Right atrium auricular region (tissue), 2 donors: Measurements from ENCODE around the gene LMLN. TPM values are rescaled to one million over a fixed set of nuclear protein-coding genes. Genes with fewer than 3 reads are reported as not detected.
A peak's percentile ranks its signal among the peaks of the same experiment; 100 is the strongest.
"Not testable (repeated sequence)": the region's sequence is repeated elsewhere in the genome, so short reads cannot be mapped to it uniquely, and the experiment has no call there.

Experiments
- DNase-seq: peaks from one replicate; pipeline ENCODE4 v3.0.0-alpha.2; 2019; ENCODE audit warnings: low spot score
- H3K27ac ChIP-seq, 2 donors: fragments of 200-600 bp; sonication (generic); 1 replicate in 1 of 2; 2 replicates in 1 of 2; pipeline ENCODE4 v1.5.1; 2016 to 2019
- H3K27me3 ChIP-seq, 2 donors: fragments of 200-600 bp; sonication (generic); one replicate each; pipeline versions ENCODE4 v1.5.1 to v1.6.0; 2017 to 2019
- H3K36me3 ChIP-seq: fragments of 200-600 bp; sonication (generic); one replicate; pipeline ENCODE4 v1.5.1; 2016
- H3K4me1 ChIP-seq, 2 donors: fragments of 200-600 bp; sonication (generic); one replicate each; pipeline versions ENCODE4 v1.5.1 to v1.6.0; 2017 to 2019
- H3K4me3 ChIP-seq, 2 donors: fragments of 200-600 bp; sonication (generic); 1 replicate in 1 of 2; 2 replicates in 1 of 2; pipeline ENCODE4 v1.5.1; 2017 to 2019; ENCODE audit warnings: mild to moderate bottlenecking in 1 of 2, moderate library complexity in 1 of 2
- H3K9me3 ChIP-seq, 2 donors: fragments of 200-600 bp; sonication (generic); one replicate each; pipeline ENCODE4 v1.5.1; 2019
- CTCF ChIP-seq, 2 donors: fragments of 200-600 bp; sonication (generic); IDR thresholded peaks; one replicate each; pipeline ENCODE4 v1.5.1; 2019; ENCODE audit warnings: antibody characterized with exemption in 2 of 2
- total RNA-seq, 2 donors: library from RNA; depleted of rRNA; stranded (reverse); fragments of >200 nt; gene quantifications; one replicate each; pipeline ENCODE4 v1.1.0, GENCODE V29; 2016

Gene LMLN
- total RNA-seq, 2 donors from 2014 or later: 3.5 to 3.9 TPM

DNA sequence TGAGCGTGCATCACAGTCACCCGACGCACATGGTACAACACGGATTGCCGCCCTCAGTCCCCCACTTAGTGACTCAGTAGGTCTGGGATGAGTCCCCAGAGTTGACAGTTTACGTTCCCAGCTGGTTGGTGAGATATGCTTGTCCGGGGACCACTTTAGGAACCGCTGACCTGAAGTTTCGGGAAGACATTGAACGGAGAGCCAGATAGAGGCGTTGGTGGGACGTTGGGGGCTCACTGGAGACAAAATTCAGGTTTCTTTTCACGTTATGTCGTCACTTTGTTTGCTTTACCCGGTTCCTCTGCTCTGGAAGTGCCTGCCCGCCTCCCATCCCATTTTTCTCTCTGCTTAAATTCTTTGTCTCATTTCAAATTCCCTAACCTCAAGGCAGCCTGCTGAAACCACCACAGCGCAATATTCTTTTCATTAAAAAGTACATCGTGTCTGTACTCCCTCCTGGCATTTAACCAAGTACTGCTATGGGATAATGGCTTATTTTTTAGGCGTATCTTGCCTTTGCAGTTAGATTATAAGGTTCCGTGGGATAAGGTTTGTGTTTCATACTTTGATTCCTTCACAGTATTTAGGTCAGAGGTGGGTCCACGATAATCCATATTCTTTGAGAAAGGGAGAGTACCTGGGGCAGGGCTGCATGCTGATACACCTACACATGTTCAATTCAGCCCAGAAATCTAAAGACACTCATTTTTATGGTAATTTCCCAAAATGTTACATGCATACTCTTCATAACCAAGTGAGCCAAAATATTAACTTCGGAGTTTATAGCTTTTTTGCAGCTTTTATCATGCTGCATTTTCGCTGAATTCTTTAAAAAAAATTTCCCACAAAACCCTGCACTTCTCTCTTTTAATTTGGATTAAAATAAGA is 921 bp downstream of the LMLN start:
- TF ChIP-seq CTCF (IDR thresholded peaks at IDR 0.05): no peak
- Histone ChIP-seq H3K27ac (peak overlapping the region; percentile 65 to 74), H3K4me1 (peaks cover 0 to 24% of the 10 kb centered on the region in 2 donors), H3K9me3 (no peaks in the 10 kb centered on the region), H3K27me3 (no peaks in the 10 kb centered on the region), H3K36me3 (peaks cover 11% of the 10 kb centered on the region), H3K4me3 (peak overlapping the region; percentile 75 to 80)
- DNase-seq: peak; percentile 72

DNA sequence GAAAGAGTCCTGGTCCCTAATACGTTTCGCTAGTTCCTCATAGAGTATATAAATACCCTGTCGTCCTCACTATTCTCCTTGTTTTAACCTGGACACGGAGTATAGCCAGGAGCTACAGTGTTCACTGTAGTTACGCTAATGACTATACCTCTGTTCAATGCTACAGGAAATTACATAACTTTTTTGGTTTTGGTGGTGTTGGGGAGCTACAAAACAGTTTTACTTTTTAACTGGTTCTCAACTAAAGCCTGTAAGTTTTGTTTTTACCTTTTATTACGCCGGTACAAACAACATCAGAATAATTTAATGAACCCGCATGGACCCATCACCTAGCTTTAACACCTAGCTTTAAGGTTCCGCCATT is 1.5 kb downstream of the LMLN start:
- peaks cover 0 to 24% of the 10 kb centered on the region in 2 donors for H3K4me1 ChIP-seq
- no peak overlapping the region for H3K27ac ChIP-seq

GRCh38 chr3:197963019-197963637 is 3.1 kb downstream of the LMLN start:
- Histone ChIP-seq H3K4me3 (no peak overlapping the region), H3K9me3 (peaks cover 0 to 11% of the 10 kb centered on the region in 2 donors), H3K4me1 (peaks cover 0 to 23% of the 10 kb centered on the region in 2 donors), H3K27me3 (no peaks in the 10 kb centered on the region), H3K27ac (no peak overlapping the region), H3K36me3 (no peaks in the 10 kb centered on the region)
- no peak for TF ChIP-seq CTCF (IDR thresholded peaks at IDR 0.05)
- DNase-seq: no peak

More for the DNA sequence above, 1.5 kb downstream of the LMLN start:
- peaks cover 5% of the 10 kb centered on the region for H3K36me3 ChIP-seq
- TF ChIP-seq CTCF (IDR thresholded peaks at IDR 0.05): no peak
- H3K4me3 ChIP-seq: no peak overlapping the region
- no peaks in the 10 kb centered on the region for H3K9me3 ChIP-seq
- H3K27me3 ChIP-seq: no peaks in the 10 kb centered on the region
- no peak for DNase-seq

- not testable (repeated sequence) for H3K27ac ChIP-seq, H3K4me1 ChIP-seq, H3K4me3 ChIP-seq, H3K36me3 ChIP-seq, H3K27me3 ChIP-seq, DNase-seq
- peaks cover 0 to 16% of the 10 kb centered on the region in 2 donors for H3K9me3 ChIP-seq
Observed at GRCh38 chr3:197967337-197967989, 7.4 kb downstream of the LMLN start.

- Histone ChIP-seq H3K9me3 (peaks cover 0 to 19% of the 10 kb centered on the region in 2 donors), H3K4me3 (no peak overlapping the region), H3K4me1 (no peaks in the 10 kb centered on the region), H3K36me3 (no peaks in the 10 kb centered on the region), H3K27me3 (no peaks in the 10 kb centered on the region), H3K27ac (no peak overlapping the region)
- no peak for TF ChIP-seq CTCF (IDR thresholded peaks at IDR 0.05)
- no peak for DNase-seq
Observed at GRCh38 chr3:197970588-197970987, 10.6 kb downstream of the LMLN start.

DNA sequence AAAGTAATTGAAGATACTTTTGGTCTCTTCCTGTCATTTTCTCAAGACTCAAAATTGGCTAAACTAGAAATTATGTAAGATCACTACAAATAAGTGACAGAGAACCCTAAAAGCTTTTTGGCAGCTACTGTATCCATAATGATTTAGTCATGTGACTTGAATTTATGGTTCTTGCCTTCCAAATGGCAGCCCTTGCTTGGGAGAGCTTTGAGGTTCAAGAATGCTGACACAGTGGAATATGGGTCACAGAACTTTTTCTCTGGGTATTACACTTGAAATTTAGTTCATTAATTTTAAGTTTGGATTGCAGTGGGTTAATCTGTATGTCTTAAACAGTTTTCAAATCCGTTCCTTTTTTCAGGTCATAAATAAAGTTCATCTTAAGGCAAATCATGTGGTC is 14.0 kb downstream of the LMLN start:
- Histone ChIP-seq H3K9me3 (peaks cover 0 to 9% of the 10 kb centered on the region in 2 donors), H3K4me1 (no peaks in the 10 kb centered on the region), H3K27ac (no peak overlapping the region), H3K36me3 (peaks cover 9% of the 10 kb centered on the region), H3K27me3 (no peaks in the 10 kb centered on the region), H3K4me3 (no peak overlapping the region)
- no peak for DNase-seq
- TF ChIP-seq CTCF (IDR thresholded peaks at IDR 0.05): no peak
